GM18858 (cell line): Measurements from ENCODE around the gene BTRC.
"Not testable (repeated sequence)": the region's sequence is repeated elsewhere in the genome, so short reads cannot be mapped to it uniquely, and the experiment has no call there.

Experiments used
- ATAC-seq: cut with Tn5 transposase; IDR thresholded peaks from one replicate; pipeline ENCODE4 v1.9.1; 2021; ENCODE audit not compliant: unreplicated experiment

Gene BTRC

DNA sequence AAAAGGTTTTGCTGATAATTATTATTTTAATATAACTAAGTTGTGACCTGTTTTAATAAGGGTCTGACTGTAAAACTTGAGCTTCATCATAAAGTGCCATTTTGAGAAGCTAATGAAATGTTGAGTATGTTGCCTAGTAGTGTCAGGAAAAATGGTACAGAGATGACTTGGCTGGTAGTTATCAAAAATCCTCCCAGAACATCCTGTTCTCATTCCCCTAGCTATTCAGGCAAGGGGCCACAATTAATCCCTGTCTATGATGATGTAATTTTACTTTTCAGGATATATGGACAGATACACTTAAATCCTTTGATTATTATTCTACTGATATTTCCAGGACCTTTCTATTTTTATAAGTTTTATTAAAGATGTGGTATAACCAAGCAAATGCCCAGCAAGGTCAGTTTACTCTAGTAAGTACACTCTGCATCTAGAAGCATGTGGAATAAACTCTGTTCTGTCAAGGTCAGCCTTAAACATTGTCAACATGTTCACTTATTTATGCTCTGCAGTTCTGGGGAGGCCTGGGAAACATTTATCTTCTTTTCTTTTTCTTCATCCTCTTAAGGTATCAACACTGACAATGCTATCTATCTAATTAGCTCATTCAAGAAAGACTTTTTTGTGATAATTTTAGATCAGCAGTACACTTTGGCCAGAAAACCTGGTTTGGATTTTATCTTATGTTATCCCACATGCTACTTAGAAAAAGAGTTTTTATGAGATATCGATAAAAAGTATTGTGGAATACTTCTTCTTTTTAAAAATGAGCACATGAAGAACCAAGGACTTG lies 32.1 kb downstream of the BTRC start:
- no peak for ATAC-seq

DNA sequence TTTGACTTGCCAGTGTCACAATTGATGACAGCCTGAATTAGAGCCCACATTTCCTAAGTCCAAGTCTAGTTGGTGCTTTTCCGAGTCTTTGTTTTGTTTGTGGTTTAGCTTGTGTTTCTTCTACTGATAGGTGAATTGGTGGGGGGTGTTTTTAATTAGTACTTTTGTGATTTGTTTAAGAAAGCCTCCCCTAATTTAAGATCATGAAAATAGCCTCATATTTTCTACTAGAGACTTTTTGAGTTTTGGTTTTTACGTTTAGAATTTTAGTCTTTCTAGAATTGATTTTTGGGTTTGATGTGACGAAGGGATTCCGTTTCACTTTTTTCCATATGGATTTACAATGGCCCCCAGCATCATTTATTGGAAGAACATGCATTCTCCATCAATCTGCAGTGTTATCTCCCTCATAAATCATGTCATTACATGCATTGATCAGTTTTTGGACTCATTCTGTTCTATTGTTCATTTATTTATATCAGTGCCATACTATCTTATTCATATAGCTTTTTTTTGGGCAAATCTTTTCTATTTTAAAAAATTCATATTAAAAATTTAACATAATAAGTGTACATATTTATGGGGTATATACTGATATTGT lies 32.8 kb downstream of the BTRC start:
- no peak for ATAC-seq

DNA sequence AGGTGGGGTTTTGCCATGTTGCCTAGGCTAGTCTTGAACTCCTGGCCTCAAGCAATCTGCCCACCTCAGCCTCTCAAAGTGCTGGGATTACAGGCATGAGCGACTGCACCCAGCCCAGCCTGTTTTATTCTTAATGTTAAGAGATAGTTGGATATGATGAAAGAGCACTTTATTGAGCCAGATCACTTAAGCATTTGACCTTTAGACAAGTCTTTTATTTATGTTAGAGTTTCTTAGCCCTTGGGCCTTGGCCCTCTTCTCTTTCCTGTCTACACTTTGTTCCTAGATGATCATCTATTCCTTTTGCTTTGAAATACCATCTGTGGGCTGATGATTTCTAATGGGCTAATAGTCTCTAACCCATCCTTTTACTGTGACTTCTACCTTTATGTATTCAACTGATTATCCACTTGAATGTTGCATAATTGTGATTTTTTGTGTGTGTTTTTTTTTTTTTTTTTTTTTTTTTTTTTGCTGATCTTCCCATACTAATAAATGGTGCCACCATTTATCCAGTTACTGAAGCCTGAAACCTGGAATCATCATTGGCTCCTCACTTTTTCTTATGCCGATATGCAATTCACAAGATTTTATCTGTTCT lies 34.8 kb downstream of the BTRC start:
- no peak for ATAC-seq

DNA sequence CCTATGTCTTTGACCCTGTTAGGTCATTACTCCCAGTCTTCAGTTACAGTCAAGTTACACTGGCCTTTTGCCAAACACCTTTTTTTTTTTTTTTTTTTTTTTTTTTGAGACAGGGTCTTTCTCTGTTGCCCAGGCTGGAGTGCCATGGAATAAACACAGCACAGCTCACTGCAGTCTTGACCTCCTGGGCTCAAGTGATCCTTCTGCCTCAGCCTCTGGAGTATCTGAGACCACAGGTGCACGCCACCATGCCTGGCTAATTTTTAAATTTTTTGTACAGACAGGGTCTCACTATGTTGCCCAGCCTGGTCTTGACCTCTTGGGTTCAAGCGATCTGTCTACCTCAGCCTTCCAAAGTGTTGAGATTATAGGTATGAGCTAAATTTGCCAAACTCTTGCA lies 35.6 kb downstream of the BTRC start:
- not testable (repeated sequence) for ATAC-seq

DNA sequence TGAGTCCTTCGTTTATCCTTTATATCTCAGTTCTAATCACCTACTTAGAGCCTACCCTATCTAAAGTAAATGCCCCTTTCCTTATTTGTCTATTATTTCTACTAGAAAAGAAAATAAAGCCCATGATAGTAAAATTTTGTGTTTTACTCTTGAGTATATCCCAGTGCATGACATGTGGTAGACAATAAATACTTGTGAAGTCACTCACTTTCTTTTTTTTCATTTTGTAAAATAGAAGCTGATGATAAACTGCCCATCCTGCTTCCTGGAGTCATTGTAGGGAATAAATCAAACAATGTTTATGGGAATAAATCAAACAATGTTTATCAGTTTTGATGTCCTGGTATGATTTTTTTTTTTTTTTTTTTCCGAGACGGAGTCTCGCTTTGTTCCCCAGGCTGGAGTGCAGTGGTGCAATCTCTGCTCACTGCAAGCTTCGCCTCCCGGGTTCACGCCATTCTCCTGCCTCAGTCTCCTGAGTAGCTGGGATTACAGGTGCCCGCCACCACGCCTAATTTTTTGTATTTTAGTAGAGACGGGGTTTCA lies 36.1 kb downstream of the BTRC start:
- ATAC-seq: no peak

DNA sequence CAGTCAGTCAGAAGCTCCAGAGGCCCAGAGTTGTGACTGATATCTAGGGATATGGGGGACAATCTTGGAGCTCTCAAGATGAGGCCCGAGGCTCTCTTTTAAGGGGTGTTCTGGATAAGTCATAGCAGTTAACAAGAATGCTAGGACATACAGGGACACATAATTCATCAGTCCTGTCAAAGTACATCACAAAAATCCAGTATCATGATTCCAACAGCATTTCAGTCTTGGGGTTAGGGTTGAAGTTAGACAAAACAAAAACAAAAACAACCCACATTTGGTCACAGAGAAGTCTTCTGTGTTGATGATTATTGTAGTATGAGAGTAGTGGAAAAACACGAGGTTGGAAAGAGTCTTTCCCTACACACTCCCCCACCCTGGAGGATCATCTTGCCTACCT lies 39.4 kb downstream of the BTRC start:
- ATAC-seq: no peak

DNA sequence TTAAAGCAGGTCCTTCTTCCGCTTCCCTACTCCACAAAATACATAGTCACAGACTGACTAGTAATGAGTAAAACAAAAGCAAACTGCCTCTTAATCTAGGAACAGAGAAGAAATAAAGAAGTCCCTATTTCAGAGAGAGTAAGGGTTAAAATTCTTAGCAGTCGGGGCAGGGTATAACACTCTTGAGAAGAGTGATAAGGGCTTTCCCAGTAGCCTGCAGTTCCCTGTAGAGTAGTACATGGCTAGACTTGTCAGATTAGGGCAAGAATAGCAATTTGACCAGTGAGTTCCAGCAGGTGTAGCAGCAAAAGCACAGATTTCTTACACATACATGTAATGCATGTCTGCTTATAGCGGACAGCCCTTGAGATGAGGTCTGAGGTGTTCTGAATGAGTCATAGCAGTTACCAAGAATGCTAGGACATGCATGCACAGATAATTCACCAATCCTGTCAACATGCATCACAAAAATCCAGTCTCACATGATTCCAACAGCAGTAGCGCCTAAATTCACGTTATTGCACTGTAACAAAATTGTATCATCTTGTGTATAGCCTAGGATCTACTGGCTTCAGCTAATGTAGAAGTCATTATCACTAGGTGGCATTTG lies 40.7 kb downstream of the BTRC start:
- ATAC-seq: no peak

DNA sequence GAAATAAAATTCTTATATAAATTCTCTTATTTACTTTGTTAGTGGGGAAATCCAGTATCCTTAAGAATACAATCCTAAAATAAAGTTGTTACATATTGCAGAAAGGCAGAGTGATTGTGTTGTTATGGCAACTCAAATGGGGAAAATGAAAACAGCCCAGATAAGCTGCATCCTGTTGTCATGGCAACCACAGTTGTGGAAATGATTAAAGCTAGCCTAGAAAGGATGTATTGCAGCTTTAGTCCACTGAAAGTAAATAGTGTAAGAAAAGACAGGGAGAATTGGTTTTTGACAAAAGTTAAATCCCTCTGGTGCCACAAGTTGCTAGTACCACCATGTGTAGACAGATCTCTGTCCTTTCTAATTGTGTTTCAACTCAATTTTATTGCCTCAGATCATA lies 43.2 kb downstream of the BTRC start:
- no peak for ATAC-seq

DNA sequence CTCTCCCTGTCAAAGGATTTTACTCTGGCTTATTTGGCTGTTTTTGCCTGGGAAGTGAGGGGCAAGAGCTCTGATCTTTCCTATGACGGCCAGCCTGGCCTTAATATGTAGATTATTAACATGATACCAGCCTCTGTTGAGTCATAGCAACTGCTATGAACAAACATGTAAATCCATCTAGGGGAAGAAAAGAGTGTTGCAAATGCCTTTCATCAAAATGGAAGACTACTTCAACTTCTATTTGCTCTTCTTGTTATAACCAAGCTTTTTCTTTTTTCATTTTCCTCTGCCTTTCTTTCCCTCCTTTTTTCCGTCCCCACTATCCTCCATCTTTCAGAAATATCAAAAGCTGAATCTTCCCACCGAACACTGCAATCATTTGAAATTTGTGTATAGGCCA lies 46.6 kb downstream of the BTRC start:
- ATAC-seq: no peak

DNA sequence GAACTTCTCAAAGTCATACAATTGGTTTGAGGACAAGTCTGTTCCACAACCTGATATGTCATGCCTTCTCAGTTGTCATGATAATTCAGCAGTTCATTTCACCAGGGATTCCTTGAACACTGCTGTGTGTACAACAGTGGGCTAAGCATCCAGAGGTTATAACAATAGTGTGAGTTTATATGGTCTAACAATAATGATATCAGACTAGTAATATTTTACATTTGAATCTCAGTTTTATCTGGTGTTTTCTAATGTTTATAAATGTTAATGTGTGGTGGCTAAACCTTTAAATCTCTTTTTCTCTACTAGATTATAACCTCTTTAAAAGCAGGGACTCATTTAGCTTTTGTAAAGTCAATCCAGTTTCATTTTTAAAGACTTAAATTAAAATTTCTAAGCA lies 48.7 kb downstream of the BTRC start:
- ATAC-seq: no peak

DNA sequence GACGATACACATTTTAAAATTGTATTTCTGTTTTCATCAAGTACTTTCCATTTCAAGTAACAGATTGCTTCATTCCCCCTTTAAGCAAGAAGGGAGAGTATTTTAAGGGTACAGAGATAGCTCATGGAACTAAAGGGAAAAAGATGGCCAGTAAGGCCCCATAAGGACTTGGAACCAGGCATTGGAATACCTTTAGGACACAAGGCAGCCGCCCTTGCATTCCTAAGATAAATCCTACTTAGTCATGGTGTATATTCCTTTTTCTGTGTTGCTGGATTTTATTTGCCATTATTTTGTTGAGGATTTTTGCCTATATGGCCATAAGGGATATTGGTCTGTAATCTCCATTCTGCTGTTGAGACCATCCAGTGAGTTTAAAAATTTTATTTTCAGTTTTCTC lies 49.2 kb downstream of the BTRC start:
- no peak for ATAC-seq

DNA sequence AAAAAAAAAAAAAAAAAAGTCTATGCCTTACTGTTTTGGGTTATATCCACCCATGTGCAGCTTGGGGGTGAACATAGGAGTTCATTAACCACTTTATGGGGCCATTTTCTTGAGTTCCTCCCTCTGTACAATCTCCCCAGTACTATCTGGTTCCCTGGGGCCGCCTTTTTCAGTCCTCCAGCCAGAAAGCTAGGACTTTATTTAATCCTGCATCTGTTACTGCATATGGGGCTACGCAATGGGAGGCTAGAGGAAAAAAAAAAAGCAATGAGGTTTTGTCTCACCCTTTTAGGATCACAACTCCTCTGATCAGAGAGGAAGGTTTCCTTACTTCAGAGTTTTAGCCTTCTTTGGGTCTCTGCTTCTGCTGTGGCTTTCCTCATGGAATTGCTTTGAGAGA lies 51.0 kb downstream of the BTRC start:
- ATAC-seq: no peak

DNA sequence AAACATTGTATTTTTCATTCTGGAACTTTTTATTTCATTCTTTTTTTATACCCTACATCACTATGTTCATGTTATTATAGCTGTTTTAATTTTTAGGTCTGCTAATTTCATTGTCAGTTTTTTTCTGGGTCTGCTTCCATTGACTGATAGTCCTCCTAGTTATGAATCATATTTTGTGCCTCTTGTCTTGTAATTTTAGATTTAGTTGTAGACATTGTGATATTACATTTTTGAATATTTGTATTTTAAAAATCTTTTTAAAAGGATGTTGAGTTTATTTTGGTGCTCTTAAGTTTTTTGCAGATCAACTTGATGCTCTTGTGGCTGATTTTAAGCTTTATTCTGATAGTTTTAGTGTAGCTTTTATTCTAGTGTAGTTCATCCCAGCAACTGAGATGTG lies 57.6 kb downstream of the BTRC start:
- ATAC-seq: no peak

DNA sequence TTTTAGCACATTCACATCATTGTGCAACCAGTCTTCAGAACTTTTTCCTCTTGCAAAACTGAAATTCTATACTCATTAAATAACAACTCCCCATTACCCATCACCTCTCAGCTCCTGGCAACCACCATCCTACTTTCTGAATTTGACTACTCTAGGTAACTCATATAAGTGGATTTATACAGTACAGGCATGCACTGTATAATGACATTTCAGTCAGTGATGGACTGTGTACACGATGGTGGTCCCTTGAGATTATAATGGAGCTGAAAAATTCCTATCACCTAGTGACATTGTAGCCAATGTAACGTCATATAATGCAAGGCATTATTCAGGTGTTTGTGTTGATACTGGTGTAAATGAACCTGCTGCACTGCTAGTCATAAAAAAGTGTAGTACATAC lies 60.1 kb downstream of the BTRC start:
- ATAC-seq: no peak

DNA sequence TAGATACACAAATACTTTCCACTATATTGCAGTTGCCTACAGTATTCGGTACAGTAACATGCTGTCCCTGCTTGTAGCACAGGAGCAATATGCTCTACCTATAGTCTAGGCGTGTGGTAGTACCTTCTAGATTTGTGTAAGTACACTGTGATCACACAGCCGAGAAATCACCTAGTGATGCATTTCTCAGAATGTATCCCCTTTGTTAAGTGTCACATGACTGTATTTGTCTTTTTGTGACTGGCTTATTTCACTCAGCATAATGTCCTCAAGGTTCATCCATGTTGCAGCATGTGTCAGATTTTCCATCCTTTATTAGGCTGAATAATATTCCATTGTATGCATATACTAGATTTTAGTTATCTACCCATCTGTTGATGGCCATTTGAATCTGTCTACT lies 61.9 kb downstream of the BTRC start:
- no peak for ATAC-seq

DNA sequence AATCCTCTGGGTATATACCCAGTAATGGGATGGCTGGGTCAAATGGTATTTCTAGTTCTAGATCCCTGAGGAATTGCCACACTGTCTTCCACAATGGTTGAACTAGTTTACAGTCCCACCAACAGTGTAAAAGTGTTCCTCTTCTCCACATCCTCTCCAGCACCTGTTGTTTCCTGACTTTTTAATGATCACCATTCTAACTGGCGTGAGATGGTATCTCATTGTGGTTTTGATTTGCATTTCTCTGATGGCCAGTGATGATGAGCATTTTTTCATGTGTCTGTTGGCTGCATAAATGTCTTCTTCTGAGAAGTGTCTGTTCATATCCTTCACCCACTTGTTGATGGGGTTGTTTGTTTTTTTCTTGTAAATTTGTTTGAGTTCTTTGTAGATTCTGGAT lies 68.0 kb downstream of the BTRC start:
- ATAC-seq: not testable (repeated sequence)

DNA sequence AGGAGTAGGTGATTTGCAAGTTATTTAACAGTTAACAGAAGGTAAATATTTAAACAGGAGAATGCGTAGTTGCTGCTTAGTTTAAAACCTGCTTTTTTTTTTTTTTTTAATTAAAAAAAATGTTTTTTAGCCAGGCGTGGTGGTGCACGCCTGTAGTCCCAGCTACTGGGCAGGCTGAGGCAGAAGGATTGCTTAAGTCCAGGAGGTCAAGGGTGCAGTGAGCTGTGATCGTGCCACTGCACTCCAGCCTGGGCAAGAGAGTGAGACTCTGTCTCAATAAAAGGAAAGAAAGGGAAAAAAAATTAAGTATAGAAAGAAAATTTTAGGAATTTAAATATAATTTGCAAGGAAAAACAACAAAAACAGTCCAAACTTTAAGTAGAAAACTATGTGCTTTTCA lies 71.6 kb downstream of the BTRC start:
- ATAC-seq: no peak

DNA sequence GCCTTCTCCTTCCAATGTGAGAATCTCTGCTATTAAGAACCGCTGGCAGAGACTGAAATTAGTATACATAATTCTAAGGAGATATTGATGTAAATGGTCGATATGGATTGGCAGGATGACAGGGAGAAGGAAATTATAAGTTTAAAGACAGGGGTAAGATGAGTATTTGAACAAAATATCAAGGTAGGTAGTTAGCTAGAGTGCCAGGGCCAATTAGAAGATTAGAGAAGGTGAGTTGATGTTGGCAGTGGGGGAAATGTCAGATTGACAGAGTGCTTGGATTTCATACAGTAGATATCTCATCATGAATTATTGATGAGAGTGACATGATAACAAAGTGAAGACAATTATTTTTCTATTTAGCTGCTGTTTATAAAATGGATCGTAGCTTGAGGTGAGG lies 74.1 kb downstream of the BTRC start:
- no peak for ATAC-seq

DNA sequence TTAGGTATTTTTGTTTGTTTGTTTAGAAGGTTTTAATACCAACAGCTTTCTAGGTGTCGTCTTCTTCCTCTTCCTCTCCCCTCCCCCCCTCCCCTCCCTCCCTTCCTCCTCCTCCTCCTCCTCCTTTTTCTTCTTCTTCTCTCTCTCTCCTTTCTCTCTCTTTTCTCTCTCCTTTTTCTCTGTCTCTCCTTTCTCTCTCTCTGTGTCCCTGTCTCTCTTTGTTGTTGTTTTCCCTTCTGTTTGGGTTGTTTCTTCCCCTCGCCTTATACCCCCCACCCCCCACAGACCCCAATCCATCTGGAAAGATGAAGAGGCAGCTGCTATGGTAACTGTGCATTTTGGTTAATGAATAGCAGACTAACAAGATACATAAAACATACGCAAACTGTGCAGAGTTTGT lies 75.5 kb downstream of the BTRC start:
- ATAC-seq: no peak

DNA sequence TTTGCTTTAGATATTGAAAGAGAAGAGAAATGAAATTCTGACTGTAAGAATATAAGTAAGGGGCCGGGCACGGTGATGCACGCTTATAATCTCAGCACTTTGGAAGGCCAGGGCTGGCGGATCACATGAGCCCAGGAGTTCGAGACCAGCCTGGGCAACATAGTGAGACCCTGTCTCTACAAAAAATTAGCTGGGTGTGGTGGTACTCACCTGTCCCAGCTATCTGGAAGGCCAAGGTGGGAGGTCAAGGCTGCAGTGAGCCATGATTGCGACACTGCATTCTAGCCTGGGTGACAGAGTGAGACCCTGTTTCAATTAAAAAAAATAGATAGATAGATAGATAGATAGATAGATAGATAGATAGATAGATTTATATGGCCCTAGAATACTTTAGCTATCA lies 82.3 kb downstream of the BTRC start:
- no peak for ATAC-seq

DNA sequence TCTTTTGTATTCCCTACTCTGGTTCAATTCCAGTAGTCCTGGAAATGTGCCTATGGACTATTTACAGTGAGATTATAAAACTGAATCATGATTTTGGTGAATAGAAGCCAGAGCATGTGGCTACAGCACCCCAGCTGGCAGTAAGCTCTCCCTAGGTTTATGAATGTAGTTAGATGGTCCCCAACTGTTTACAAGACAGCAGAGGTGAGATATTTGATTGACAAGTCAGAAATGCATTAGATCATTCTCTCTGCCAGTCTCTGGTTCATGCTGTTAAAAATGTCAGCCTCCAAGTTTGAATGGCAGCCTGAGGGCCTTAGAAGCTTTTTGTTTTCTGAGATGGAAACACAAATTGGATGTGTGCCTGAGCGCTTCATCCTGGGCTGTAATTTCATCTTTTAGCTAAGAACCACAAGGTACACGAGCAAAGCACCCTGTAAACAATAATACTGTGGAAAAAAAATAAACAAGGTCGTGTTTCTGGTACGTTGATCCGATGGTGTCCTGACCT lies 85.0 kb downstream of the BTRC start:
- ATAC-seq: no peak
